Measurements from ENCODE around the gene GPR84.

GRCh38 chr12:54386403-54387113, 22.3 kb upstream of the GPR84 start:
- TF ChIP-seq CTCF (IDR thresholded peaks at IDR 0.05) (no peak), POLR2A (IDR thresholded peaks at IDR 0.05) (no peak)
